ENCODE measurements around the gene RIT2. TPM values are rescaled to one million over a fixed set of nuclear protein-coding genes. Genes with fewer than 3 reads are reported as not detected.

Gene RIT2
- total and polyA plus RNA-seq, 9 donors: not detected

DNA sequence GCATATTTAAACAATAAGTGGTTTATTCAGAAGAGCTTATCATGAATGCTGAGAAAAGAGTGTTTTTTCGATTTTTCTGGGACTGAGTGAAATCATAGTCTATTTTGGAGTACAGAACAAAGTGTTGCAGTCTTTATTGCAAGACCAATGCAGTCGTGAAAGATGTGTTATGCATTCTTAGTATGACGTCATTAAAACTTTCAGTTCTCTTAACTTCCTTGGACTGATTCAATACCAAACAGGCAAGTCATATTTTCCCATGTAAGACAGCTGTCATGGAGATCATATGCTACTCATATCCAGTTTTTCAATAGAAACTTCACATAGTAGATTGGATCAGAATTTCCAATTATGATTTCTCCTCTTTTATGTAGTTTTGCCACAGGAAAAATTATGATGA, 92.6 kb downstream of the RIT2 start:
- DNase-seq: no peak
- no peak for TF ChIP-seq POLR2A (IDR thresholded peaks at IDR 0.05)
- TF ChIP-seq, protein P1, sequence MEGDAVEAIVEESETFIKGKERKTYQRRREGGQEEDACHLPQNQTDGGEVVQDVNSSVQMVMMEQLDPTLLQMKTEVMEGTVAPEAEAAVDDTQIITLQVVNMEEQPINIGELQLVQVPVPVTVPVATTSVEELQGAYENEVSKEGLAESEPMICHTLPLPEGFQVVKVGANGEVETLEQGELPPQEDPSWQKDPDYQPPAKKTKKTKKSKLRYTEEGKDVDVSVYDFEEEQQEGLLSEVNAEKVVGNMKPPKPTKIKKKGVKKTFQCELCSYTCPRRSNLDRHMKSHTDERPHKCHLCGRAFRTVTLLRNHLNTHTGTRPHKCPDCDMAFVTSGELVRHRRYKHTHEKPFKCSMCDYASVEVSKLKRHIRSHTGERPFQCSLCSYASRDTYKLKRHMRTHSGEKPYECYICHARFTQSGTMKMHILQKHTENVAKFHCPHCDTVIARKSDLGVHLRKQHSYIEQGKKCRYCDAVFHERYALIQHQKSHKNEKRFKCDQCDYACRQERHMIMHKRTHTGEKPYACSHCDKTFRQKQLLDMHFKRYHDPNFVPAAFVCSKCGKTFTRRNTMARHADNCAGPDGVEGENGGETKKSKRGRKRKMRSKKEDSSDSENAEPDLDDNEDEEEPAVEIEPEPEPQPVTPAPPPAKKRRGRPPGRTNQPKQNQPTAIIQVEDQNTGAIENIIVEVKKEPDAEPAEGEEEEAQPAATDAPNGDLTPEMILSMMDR (IDR thresholded peaks at IDR 0.05): no peak
- no peak for TF ChIP-seq EP300 (IDR thresholded peaks at IDR 0.05)

DNA sequence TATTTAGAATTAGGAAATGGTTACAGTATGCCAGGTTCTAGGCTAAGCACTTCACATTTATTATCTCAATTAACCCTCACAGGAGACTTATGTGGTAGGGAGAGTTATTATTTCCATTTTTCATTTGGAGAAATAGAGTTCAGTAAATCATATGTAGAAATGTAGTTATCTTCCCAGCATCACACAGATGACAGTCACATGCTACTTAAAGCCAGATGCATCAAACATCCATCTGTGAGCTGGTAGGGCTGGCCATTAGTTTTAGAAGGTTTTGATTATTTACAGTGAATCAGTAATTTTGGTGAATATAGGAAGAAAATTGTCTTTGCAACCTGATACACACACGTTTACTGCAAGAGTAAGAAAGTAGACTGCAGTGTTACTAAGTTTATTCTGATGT, 97.9 kb downstream of the RIT2 start:
- no peak for DNase-seq
- Histone ChIP-seq H3K27me3 (no peaks in the 10 kb centered on the region), H3K4me1 (ENCODE audit: insufficient read depth) (no peaks in the 10 kb centered on the region), H3K36me3 (no peaks in the 10 kb centered on the region), H3K4me3 (no peak overlapping the region), H3K27ac (no peak overlapping the region), H3K9me3 (no peaks in the 10 kb centered on the region)
- intact Hi-C loops (cut with DNase I): no loop called here
- TF ChIP-seq, protein P1 (IDR thresholded peaks at IDR 0.05): no peak
- no peak for TF ChIP-seq EP300 (IDR thresholded peaks at IDR 0.05)
- WGBS, 3 donors: 42 to 55% (median 49%) methylated on average over 1 of the region's 1 CpG

More for the DNA sequence above, 92.6 kb downstream of the RIT2 start:
- no peaks in the 10 kb centered on the region for H3K9me3 ChIP-seq
- H3K4me3 ChIP-seq: no peak overlapping the region
- H3K36me3 ChIP-seq: no peaks in the 10 kb centered on the region
- intact Hi-C loops (cut with DNase I): no loop called here
- WGBS, 3 donors: 55 to 70% (median 64%) methylated on average over 3 of the region's 3 CpGs
- H3K27me3 ChIP-seq: no peaks in the 10 kb centered on the region
- H3K4me1 ChIP-seq (ENCODE audit: insufficient read depth): no peaks in the 10 kb centered on the region
- no peak overlapping the region for H3K27ac ChIP-seq

DNA sequence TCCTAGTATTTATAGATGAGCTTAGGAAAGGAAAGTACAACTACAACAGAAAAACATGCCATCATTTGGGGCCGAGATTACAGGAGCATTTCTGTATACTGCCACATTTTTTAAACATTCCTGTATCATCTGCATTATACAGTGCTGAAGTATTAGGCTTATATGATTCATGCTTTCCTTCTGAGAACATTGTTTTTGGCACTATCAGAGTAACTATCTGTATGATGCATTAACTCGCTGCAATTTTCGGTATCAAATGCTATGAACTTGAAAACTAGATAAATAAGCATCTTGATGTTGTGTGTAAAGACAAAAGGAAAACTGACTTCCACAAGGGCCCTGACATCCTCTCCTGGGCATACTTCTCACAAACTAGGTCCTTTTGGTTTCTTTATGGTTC, 102.0 kb downstream of the RIT2 start:
- intact Hi-C loops (cut with DNase I): no loop called here
- DNase-seq: no peak
- no peaks in the 10 kb centered on the region for H3K4me1 ChIP-seq (ENCODE audit: insufficient read depth)
- no peaks in the 10 kb centered on the region for H3K9me3 ChIP-seq
- no peaks in the 10 kb centered on the region for H3K36me3 ChIP-seq
- H3K4me3 ChIP-seq: no peak overlapping the region
- 66 to 78% (median 73%) methylated on average over 3 of the region's 3 CpGs for WGBS, 3 donors
- no peaks in the 10 kb centered on the region for H3K27me3 ChIP-seq
- TF ChIP-seq POLR2A (IDR thresholded peaks at IDR 0.05): no peak
- TF ChIP-seq EP300 (IDR thresholded peaks at IDR 0.05): no peak
- TF ChIP-seq, protein P1 (IDR thresholded peaks at IDR 0.05): no peak
- no peak overlapping the region for H3K27ac ChIP-seq

DNA sequence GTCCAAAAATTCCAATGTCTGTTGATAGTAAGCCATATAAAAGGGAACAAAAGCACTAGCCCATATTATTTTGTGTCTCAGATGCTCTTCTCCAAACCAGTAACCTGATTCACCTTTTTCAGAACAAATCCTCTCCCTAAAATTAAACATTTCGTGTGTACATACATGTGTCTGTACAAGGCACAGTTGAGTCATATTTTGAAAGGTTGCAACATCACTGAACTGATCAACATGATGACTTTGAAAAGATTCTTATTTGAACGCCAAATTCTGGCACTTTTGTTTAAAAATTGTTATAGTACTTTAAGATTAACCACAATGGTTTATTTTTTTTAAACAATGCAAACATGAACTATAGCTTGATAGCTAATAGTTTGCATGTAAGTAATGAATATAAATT, 102.5 kb downstream of the RIT2 start:
- WGBS, 3 donors: 72 to 78% (median 76%) methylated on average over 2 of the region's 2 CpGs
- intact Hi-C loops (cut with DNase I): no loop called here

More for the DNA sequence above, 102.5 kb downstream of the RIT2 start:
- H3K36me3 ChIP-seq: no peaks in the 10 kb centered on the region
- no peak for DNase-seq
- no peaks in the 10 kb centered on the region for H3K9me3 ChIP-seq
- H3K4me1 ChIP-seq (ENCODE audit: insufficient read depth): no peaks in the 10 kb centered on the region
- H3K4me3 ChIP-seq: no peak overlapping the region
- H3K27ac ChIP-seq: no peak overlapping the region
- TF ChIP-seq POLR2A (IDR thresholded peaks at IDR 0.05) (no peak), EP300 (IDR thresholded peaks at IDR 0.05) (no peak)
- TF ChIP-seq, protein P1 (IDR thresholded peaks at IDR 0.05): no peak
- H3K27me3 ChIP-seq: no peaks in the 10 kb centered on the region

Measured in ovary (tissue), 9 donors.